GM19468 (cell line): ENCODE results near the gene POLR3G.

Experiments used
- ATAC-seq: cut with Tn5 transposase; IDR thresholded peaks from one replicate; pipeline ENCODE4 v1.9.1; 2021; ENCODE audit warnings: mild to moderate bottlenecking, moderate library complexity, moderate number of reproducible peaks; ENCODE audit not compliant: unreplicated experiment; ENCODE audit errors: extremely low read depth

The POLR3G gene

DNA sequence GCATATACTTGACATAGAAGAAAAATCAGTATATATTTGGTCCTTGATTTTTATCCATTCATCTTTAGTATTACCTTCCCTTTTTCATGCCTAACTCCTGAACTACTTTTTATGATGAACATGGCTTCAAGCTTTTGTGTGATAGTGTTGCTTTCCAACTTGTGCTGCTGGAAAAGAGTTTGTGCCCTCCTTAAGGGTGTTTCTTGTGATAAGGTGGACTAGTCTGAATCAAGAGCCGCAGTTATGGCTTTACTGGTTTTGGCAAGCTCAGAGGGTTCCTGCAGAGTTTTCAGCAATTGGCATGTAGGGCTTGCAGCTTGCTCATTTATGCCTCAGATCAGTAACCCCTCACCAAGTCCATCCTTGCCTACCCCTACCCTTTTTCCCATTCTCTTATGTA lies 20.5 kb downstream of the POLR3G start:
- no peak for ATAC-seq

DNA sequence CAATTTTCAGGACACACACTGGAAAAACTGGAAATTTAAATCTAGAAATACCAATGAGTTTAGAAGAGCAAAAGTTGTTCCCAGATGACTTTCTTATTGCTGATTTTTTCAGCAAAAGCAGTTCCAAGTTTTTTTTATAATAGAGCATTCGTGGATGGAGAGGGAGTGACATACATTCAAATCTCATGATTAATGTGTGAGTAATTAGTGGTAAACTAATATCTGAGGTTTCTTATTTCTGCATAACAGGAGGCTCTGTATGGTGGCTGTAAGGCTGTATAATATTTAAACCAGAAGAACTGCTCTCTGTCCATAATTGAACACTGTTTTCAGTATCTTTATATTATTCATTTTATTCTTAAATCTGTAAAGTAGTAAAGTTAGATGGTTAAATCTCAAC lies 28.9 kb downstream of the POLR3G start:
- no peak for ATAC-seq

DNA sequence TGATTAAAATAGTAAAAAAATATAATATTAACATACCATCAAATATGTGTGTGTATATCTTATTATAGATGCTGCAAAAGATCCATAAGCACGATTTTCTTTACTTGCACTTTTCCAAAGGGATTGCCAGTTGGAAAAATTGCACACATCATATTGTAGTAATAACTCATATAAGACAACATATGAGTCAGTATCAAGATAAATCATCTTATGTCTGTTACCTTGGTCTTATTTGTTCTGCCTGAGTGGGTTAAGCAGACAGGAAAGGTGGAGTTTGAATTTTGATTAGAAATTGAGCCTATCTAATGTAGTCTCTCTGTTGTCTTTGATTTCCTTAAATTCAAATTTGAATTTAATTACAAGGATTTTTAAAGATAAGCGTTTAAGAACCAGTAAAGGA lies 30.1 kb downstream of the POLR3G start:
- no peak for ATAC-seq

DNA sequence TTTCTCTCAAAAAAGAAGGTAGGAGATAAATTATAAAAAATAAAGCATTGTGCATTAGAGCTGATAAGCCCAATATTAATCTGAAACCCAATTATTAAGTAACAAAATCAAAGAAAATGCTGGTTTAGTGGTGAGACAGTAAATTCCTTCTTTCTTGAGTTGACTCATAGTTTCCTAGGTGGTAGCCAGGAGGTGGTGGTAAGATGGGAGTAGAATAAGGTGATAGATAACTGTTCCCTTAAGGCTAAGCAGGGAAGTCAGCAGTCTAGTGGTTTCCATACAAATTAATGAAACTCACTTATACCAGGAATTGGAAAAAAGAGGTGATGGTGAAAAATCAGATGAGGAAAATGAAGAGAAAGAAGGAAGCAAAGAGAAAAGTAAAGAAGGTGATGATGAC lies 31.6 kb downstream of the POLR3G start:
- no peak for ATAC-seq

DNA sequence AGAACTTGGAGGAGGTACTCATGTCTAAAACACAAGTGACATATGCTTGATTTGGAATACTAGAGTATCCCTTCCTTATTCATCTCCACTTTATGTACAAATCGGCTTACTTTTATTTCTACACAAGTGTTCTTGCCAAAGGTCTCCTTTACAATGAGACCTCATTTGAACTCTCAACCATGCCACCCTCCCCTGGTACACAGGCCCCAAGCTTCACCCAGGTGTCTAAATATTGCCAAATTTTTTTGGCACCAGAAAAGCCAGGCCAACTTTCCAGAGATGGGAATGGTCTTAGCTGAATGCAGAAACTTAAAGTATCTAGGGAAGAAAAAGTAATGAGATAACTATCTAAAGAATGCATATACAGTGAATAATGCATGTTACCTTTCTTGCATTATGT lies 35.8 kb downstream of the POLR3G start:
- no peak for ATAC-seq

DNA sequence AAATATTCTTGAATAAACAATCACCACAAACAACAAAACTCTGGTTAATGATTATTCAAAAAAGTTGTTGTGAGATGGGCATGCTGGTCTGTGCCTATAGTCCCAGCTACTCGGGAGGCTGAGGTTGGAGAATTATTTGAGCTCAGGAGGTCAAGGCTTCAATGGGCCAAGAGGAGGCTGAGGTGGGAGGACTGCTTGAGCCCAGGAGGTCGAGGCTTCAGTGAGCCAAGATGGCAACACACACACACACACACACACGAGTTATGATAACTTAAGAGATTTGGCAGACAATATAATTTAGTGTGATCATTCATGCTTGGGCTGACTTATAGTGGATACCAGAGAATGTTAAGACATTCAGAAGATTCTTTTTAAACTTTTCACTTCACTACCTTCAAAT lies 39.9 kb downstream of the POLR3G start:
- no peak for ATAC-seq

DNA sequence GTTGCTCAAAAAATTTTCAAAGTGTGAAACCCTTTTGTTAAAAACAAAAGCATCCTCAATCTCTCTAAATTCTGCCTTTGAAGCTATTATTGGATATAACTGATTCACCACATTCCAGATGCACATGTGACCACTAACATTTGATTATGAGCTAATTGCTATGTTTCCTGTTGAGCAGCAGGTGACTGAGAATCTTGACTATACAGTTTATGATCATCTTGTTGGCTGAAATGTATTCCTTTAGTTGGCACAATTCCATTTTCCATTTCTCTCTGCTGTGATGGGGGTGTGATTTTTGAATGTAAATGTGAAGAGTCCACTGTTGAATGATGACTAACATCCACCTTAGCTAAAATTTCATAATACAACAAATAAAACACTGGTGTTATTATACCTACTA lies 44.0 kb downstream of the POLR3G start:
- ATAC-seq: no peak

DNA sequence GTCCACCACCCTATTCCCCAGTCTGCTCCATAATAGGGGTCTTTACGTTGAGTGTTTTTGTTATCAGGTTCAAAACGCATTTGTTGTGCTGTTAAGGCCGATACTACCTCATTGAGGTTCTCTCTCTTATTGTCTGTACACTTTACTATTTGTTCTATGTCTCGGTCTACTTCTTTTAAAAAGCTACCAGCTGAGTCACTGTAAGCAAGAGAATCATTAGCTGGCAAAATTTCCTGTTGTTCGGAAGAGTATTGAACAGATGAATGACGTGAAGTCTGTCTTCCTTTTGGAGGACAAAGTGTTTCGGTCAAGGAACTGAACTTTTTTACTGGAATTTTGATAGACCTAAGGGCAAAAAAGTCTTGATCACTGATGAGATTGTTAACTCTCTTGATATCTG lies 44.4 kb downstream of the POLR3G start:
- ATAC-seq: no peak

DNA sequence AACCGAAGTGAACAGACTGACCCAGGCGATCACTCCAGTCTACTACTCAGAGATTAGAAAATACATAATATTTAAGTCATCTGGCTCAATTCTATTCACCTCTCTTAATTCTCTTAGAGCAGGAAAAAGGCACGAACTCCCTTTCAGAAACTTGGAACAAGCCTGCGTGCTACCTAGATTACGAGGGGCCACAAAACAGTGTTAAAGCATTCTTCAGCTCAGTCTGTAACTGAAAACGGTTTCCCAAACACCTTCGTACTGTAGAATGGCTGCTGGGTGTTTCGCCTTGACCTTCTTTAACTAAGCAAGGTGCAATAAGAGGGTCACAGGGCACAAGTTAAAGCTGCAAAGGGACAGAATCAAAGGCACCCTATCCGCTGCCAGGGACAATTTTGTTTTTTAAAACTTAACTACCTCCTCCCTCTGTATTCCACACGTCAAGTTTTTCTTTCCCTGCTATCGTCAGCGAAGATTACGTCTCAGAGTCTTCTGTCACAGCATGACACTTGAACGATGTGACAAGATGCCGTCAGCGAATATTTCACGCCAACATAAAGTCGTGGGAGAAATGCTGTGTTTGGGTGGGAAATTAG lies 54.0 kb downstream of the POLR3G start:
- no peak for ATAC-seq

DNA sequence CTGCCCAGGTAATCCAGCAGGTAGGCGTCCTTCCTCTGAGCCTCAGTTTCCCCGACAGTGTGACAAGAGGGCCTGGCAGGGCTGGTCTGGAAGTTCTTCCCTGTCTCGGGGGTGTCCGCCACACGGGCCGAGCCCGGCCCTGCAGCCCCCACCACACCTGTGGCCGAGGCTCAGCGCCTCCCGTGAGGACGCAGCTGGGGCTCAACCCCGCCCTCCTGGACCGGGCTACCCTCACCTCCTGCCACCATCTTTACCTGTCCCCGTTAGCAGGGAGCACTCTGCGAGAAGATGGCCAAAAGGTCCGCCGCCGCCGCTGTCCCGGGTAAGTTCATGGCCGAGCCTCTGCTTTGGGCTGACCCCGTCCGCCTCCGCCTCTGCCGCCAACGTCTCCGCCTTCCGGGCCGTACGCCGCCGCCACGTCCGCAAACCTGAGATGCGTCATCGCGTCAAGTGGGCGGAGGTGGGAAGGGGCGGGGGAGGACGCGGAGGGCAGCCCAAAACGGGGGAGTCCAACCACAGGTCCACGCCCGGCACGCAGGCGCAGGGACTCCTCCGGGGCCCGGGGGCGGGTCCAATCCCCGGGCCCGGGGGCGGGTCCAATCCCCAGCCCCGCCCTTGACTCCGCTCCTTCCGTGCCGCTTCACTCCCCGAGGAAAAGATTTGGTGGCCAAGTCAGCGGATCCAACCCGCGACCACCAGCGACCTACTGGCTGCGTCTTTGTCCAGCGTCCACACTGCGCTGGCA lies 54.7 kb downstream of the POLR3G start, which contains the start of gene LYSMD3:
Gene LYSMD3 (minus strand): TSS at position 391 of the 745 bp plus-strand sequence. CDS start 4,295 bp downstream, outside the sequence.
- ATAC-seq: peak; percentile 91

DNA sequence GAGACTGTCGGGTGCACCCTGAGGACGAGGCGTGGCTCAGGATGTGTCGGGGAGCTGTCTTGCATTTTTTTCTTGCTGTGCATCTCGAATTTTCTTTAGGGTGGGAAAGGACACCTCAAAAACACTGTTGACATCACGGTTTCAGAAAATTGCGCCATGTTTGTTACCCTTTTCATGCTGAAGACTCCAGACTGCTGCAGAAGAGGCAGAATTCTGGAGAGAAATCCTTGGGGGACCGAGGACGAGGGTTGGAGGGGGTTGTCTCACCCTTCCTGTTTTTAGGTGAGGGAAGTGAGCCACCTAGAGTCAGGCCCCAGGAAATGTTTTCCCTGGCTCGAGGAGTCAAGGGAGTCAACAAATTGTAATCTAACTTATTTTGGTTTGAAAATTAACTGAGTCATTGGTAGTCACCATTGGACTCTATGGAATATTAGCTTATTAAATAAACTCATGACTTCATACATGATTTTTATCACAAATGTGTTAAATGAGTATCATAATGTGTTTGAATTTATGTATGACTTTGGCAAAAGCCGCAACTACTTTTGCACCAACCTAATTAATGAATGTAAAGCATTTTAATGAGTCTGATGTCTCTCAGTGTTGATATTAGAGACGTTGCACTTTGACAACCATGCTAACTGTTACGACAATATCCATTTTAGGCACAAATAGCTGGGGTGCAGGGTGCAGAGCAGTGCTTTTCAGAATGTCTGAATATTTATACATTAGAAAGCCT lies 55.4 kb downstream of the POLR3G start:
- ATAC-seq: peak; percentile 14

DNA sequence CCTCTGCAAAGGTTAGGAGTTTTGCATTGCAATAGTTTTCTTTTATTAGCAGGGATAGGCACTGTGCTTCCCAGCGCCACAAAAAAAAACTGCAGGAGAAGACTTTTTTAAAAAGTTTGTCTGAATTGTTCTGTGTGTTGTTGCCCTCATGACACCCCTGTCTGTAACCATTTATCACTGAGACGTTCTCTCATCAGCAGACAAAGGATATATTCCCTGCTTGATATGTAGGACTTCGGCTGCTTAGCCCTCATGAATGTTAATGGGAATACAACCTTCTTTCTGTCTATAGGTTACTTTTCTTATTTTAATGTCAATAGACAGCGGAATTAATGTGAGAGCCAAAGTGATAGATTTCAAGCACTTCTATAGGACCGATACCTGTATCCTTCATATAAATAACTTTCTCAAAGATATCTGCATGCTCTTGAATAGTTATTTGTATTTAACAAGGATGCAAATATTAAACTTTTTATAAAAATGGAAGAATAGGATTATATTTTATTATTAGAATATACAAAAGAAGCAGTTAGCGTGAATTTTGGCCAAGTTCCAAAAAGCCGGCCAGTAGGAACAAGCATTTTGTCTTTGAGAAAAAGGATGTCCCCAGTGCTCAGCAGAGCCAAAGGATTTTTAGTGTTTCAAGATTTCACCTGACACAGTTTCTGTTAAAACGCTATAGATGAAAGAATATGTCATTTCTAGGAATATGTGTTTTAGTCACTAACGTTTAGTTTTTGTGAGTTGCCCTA lies 56.2 kb downstream of the POLR3G start:
- ATAC-seq: no peak

DNA sequence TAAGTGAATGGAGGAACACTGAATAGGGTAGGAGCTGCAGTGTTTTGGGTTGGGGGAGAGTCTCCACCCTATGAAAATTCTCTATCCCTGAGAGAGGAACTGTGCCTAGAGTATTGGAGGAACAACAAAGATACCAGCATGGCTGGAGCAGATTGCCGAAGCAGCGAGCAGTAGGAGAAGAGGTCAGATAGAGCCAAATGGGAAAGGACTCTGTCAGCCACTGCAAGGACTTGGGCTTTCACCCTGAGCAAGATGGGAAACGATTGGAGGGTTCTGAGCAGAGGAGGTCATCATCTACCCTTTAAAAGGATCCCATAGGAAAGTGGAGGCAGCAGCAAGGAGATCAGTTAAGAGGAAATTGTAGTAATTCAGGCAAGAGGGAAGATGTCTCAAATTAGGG lies 59.1 kb downstream of the POLR3G start:
- no peak for ATAC-seq

DNA sequence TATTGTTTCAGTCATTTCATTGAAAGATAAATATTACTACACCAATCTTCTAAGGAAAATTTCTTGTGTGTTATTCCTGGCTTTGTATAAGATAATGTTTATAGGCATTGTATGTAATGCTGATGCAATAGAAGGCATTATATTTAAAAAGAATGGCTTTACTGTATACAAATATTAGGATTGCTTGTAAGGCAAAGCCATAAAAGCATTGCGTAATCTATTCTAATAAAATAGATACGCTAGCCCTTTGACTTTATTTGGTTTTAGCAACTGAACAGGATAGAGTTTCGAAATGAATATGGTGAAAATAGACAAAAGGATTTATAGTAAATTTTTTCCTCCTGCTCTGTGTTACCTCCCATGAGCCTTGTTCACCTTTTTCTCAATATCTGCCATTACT lies 60.3 kb downstream of the POLR3G start:
- no peak for ATAC-seq

DNA sequence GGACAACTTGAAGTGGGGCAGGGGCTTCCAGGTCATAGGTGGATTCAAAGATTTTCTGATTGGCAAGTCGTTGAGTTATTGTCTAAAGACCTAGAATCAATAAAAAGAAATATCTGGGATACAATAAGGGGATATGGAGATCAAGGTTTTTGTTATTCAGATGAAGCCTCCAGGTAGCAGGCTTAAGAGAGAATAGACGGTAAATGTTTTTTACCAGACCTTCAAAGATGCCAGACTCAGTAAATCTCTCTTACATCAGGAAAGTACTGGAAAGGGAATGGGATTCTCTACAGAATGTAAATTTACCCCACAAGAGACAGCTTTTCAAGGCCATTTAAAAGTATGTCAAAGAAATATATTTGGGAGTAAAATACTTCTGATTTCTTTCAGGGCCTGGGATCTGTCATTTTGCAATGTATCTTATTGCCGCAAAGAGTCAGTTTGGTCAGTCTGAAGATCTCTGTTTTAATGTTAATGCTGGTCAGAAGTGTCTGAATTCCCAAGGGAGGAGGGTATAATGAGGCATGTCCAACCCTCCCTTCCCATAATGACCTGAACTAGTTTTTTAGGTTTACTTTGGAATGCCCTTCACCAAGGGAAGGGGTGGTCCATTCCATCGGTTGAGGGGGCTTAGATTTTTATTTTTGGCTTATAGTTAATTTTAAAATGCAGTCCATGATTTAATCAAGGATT lies 68.3 kb downstream of the POLR3G start:
- ATAC-seq: no peak

DNA sequence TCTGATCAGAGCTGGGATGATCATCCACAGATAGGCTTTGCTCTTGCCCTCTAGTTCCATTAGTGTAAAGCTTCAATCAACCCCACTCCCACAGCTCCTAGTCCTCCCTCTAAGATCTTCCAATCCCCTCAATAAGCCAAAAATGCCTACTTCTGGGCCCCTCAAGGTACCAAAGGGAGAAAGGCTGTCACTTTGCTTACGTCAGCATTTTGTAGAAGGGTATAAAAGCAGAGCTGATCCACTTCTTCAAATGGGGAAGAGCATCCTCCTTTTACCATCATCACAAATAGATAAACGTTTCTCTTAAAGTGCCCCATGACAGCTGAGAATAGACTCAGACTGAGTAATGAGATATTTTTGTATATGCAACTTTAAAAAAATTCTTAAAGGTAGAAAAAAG lies 70.8 kb downstream of the POLR3G start:
- ATAC-seq: no peak

DNA sequence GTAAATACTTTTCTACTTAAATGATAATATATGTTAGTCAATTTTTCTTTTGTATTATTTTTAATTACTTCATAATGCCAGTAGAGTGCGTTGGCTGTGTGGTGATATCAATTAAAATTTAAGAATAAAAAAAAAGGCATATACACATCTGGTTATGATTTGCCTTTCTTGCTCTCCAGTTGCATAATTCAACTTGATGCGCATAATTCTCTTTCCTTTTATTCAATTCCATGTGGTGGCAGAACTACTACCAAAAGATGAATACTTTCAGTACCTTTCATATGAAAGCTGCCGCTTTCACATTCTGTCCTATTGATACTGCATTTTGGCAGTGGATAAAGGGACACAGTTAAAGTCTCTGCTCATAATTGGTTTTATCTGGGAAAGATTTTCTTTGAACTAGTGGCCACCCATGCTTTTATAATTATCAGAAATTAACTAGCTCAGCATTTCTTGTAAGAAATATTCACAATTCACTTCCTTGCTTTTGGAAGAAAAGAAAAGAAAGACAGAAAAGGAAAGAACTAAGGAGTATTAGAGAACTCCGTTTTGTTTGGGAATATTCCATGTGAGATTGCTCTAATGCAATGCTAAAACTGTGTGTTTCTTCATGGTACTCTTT lies 71.7 kb downstream of the POLR3G start:
- ATAC-seq: no peak

DNA sequence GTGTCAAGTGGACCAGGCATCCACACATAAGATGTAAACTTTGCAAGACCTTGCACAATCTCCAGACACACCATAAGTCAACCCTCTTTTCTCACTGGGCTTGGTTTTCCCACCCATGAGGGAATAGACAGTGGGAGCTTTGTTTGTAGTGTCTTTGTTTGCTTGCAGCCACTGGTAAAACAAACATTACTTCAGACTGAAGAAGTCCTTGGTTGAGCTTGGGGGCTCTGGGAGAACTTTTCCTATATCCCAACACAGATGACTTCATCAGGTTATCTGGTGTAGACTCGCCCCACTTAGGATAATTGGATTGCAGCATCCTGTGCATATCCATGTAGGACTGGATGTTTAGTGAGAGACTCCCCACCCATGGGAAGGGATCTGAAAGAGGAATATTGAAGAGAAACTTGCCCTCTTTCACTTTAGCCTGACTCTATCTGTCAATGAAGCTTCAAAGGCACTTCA lies 72.4 kb downstream of the POLR3G start:
- no peak for ATAC-seq

DNA sequence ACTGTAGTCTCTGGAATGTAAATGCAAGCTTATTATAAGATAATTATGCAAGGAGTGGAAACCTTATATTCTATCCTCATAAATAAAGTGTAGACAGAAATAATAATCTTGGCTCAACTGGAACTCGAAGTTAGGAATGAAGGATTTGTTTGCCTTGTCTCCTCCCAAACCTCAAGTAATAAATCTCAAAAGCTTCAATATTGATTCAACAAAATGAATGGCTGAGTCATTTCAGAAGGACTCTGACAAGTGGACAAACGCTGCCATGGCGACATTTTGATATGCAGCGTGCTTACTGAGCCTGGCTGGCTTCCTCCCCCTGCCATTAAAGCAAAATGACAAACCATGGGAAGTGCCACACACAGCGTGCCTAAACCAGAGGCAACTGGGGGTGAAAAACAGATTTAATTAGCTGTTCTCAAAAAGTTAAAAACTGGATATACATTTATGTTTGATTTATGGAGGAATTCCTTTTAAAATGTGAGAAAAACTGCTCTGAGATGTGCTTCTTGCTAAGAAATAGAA lies 73.5 kb downstream of the POLR3G start:
- ATAC-seq: no peak
